Transverse colon (tissue), 3 donors: ENCODE measurements around the gene CADPS.

ENCODE experiments used
- POLR2A ChIP-seq: fragments of 450-650 bp; IDR thresholded peaks from one replicate; pipeline ENCODE4 v1.6.1; 2016; ENCODE audit warnings: antibody characterized with exemption, mild to moderate bottlenecking, moderate library complexity
- POLR2AphosphoS5 ChIP-seq, 3 donors: sonication (generic); formaldehyde crosslinking; IDR thresholded peaks; one replicate each; pipeline ENCODE4 v1.6.1; 2016; ENCODE audit warnings: antibody characterized with exemption in 3 of 3

GRCh38 chr3:62361261-62361660 lies 514.0 kb downstream of the CADPS start:
- TF ChIP-seq POLR2A (no peak), POLR2AphosphoS5 (IDR thresholded peaks at IDR 0.05) (no peak)
